Mucosa of gallbladder (tissue), 1 donor: Measurements from ENCODE around the gene PERM1. TPM values are rescaled to one million over a fixed set of nuclear protein-coding genes. Genes with fewer than 3 reads are reported as not detected.
A peak's percentile ranks its signal among the peaks of the same experiment; 100 is the strongest.
"Not testable (repeated sequence)": the region's sequence is repeated elsewhere in the genome, so short reads cannot be mapped to it uniquely, and the experiment has no call there.

ENCODE experiments used
- DNase-seq: peaks from one replicate; pipeline ENCODE4 v3.0.0-alpha.2; 2020; ENCODE audit warnings: low spot score
- total RNA-seq: library from RNA; stranded (reverse); gene quantifications from one replicate; pipeline ENCODE4 v1.2.1, GENCODE V29; 2021
- donor health status: DM: no; HTN: no; CAD: no.

PERM1 gene
- 0.35 TPM for total RNA-seq

- no peak for DNase-seq
Measured at GRCh38 chr1:981955-982558, at the start of gene PERM1. PERM1 (minus strand) TSS chr1:982093; CDS start chr1:981029, 1,064 bp downstream.

- not testable (repeated sequence) for DNase-seq
Measured at GRCh38 chr1:1030867-1031658, 49.2 kb upstream of the PERM1 start.

GRCh38 chr1:1027791-1028190, 45.9 kb upstream of the PERM1 start:
- no peak for DNase-seq

GRCh38 chr1:1026599-1027413, 44.9 kb upstream of the PERM1 start:
- DNase-seq: no peak

- no peak for DNase-seq
Measured at GRCh38 chr1:1025730-1026129, 43.8 kb upstream of the PERM1 start.

- peak; percentile 84 for DNase-seq
Measured at GRCh38 chr1:1024771-1025699, 43.1 kb upstream of the PERM1 start.

- no peak for DNase-seq
Measured at GRCh38 chr1:1024149-1024770, 42.4 kb upstream of the PERM1 start.

- no peak for DNase-seq
Measured at GRCh38 chr1:1023700-1024099, 41.8 kb upstream of the PERM1 start.

GRCh38 chr1:1022302-1023009, 40.6 kb upstream of the PERM1 start:
- no peak for DNase-seq

GRCh38 chr1:1021920-1022259, 40.0 kb upstream of the PERM1 start:
- no peak for DNase-seq

- DNase-seq: peak; percentile 69
Measured at GRCh38 chr1:1021010-1021919, 39.4 kb upstream of the PERM1 start.

GRCh38 chr1:1020415-1021009, 38.6 kb upstream of the PERM1 start:
- no peak for DNase-seq

GRCh38 chr1:1020000-1020404, 38.1 kb upstream of the PERM1 start, which contains the start of gene AGRN:
AGRN (plus strand) TSS chr1:1020120; CDS start chr1:1020173, 53 bp downstream.
- DNase-seq: no peak

- DNase-seq: peak; percentile 86
Measured at GRCh38 chr1:1019122-1019999, 37.5 kb upstream of the PERM1 start.

- DNase-seq: not testable (repeated sequence)
Measured at GRCh38 chr1:1018321-1018685, 36.4 kb upstream of the PERM1 start.

- not testable (repeated sequence) for DNase-seq
Measured at GRCh38 chr1:1017397-1018320, 35.8 kb upstream of the PERM1 start.
